NCI-H2107 treated with DMSO at 0.1 percent for 48 hours (cell line): ENCODE results near the gene SERPINA7.
"Not testable (repeated sequence)": the region's sequence is repeated elsewhere in the genome, so short reads cannot be mapped to it uniquely, and the experiment has no call there.

Source experiments
- DNase-seq: peaks from one replicate; lab custom pipeline; 2025; ENCODE audit not compliant: unreplicated experiment; lab: John Stamatoyannopoulos, UW

The SERPINA7 gene, protein sequence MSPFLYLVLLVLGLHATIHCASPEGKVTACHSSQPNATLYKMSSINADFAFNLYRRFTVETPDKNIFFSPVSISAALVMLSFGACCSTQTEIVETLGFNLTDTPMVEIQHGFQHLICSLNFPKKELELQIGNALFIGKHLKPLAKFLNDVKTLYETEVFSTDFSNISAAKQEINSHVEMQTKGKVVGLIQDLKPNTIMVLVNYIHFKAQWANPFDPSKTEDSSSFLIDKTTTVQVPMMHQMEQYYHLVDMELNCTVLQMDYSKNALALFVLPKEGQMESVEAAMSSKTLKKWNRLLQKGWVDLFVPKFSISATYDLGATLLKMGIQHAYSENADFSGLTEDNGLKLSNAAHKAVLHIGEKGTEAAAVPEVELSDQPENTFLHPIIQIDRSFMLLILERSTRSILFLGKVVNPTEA

DNA sequence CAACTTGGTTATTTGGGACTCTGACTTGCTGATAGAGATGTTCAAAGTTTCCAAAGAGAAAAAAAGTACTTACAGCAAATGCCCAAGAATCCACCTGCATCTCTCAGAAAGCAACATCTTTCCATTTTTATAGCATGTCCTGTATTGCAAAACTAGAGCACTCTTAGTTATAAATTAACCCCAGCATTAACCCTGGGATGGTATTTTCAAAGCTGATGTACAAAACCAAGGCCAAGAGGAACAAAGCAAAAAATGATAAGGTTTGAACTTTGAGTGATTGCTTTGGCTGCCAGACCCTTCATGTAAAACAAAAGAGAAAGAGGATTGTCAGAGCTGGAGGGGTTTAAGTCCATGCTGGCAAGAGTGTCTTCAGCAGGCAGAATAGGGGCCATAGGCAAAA lies at the start of gene SERPINA7:
TSS of gene SERPINA7 (minus strand) at position 103 of the 400 bp plus-strand sequence. CDS start 1,669 bp downstream, outside the sequence.
- DNase-seq: no peak

DNA sequence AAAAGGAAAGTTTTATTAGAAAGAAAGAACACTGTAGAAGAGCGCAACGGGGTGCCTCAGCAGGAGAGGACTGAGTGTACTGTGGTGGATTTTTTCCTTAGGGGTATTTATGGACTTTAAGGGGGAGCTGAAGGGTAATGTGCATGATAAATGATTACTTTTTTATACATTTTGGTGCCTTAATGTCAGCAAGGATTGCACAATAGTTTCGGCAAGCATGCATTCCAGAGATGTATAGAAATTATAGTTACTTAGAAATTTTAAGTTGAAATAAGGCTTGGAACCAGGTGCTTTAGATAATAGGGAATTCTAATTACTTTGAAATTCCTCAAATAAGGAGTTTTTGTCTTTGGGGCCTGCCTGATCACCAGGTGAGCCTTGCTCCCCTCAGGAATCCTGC lies 30.5 kb upstream of the SERPINA7 start:
- no peak for DNase-seq

DNA sequence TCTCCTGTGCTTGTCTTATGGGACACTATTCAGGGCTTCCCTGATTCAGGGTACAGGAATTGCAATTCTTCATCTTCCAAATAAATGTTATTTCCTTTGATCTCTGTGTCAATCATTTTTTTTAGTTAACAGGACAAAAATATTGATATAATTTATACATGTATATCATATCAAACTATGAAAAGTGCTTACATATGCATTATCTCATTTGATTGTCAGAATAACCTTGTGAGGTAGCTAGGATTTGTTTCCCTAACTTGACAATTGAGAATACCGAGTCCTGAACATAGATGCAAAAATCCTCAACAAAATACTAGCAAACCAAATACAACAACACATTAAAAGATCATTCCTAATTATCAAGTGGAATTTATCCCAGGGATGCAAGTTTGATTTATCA lies 11.5 kb upstream of the SERPINA7 start:
- DNase-seq: no peak

DNA sequence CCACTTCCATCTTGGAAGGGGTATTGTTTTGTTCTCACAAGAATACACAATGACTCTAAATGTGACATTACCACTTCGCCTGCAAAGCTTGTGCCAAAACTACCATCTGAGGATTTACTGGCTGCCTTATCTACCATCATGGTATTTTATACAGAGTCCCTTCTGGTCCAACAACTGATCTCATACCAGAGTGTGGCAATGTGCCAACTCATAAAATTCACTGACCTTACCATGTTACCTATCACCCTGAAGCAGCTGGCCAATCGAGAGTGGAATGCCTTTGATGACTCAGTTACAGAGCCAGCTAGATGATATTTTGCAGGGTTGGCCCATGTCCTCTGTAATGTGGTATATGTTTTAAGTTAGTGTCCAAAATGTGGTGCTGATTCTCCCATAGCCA lies 3.8 kb upstream of the SERPINA7 start:
- no peak for DNase-seq

DNA sequence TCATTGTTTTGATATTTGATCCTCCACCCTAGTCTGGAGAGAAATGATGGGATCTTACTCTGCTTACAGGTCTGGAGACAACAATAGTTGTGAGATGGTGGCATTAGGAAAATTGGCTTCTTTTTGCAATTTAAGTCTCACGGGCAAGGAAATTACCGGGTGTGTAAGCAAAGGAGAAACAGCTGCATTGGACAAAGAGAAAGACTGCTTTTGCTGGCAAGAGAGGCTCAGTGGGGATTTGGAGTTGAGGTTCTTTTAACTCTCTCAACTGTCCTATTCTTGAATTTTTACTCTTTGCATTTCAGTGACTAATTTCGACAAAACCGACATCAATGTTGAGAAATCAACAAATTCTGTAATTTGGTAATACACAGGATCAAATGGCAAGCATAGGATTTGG lies 2.3 kb upstream of the SERPINA7 start:
- DNase-seq: no peak

DNA sequence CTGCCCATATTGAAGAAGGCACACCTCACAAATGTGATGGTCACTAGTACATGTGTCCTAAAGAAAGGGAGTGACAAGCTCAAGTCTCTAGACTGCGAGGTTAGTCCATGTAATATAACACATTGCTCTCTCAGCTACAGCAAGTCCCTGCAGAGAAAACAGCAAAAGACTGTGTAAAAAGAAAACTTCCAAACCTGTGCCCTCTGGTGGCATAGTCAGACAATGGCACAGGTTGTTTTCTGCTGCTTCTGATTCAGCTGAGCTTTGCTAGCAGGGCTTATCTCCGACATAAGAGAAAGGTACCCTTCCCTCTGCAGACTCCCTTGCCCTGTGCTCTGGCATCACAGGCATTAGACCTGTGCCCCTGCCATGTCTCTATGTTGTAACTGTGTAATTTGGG lies 1.4 kb upstream of the SERPINA7 start:
- DNase-seq: no peak

DNA sequence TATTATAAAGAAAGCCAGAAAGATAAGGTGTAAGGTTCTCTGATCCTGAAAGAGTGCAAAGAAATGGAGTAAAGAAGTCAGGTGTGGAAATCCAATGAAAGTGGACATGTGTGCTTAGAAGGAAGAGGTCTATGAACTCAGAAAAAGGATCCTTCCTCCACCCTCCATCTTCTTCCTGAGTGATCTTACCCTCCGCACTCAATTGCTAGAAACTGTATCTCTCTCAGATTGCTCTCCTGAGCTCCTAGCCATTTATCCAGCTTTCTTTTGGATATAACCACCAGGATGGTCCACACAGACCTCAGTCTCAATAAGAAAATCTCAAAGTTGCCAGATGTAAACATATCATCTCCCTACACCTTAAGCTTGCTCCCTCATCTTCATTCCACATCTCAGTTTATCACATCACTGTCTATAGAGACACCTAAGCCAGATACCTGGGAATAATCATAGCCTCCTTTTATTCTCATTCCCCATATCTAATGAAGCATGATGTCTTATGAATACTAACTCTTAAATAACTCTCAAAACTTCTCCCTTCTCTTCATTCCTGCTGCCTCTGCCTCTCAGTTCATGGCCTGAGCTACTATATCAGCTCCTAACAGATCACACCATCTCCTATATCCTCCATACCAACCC lies 573 bp downstream of the SERPINA7 start:
- DNase-seq: no peak

DNA sequence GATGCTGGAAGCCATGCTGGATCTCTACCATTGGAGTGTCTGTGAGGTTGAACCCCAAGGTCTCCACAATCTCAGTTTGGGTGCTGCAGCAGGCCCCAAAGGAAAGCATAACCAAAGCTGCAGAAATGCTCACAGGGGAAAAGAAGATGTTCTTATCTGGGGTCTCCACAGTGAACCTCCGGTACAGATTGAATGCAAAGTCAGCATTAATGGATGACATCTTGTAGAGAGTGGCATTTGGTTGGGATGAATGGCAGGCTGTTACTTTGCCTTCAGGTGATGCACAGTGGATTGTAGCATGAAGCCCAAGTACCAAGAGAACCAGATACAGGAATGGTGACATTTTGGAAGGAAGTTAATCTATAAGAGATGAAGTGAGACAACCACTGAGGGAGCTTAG lies 1.8 kb downstream of the SERPINA7 start:
- no peak for DNase-seq

DNA sequence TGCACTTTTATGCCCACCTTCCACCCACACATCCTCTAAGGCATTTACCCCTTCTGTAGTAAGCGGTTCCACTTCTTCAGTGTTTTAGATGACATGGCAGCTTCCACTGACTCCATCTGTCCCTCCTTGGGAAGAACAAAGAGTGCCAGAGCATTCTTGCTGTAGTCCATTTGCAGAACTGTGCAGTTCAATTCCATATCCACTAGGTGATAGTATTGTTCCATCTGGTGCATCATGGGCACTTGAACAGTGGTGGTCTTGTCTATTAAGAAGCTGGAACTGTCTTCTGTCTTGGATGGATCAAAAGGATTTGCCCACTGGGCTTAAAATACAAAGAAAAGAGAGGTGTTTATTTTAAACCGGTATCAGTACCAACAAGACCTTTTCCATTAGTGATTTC lies 3.5 kb downstream of the SERPINA7 start:
- no peak for DNase-seq

DNA sequence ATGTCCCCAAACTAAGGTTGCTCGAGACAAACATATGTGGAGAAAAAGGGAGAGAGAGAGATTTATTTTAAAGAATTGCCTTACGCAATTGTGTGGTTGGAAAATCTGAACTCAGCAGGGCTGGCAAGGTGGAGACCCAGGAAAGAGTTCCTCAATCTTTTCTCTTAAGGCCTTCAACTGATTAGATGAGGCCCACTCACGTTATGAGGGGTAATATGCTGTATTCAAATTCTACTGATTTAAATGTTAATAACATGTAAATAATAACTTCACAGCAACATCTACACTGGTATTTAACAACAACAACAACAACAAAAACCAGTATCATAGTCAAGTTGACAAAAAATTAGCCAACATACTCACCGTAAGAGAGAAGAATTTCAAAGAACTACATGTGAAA lies 14.6 kb downstream of the SERPINA7 start:
- DNase-seq: no peak

DNA sequence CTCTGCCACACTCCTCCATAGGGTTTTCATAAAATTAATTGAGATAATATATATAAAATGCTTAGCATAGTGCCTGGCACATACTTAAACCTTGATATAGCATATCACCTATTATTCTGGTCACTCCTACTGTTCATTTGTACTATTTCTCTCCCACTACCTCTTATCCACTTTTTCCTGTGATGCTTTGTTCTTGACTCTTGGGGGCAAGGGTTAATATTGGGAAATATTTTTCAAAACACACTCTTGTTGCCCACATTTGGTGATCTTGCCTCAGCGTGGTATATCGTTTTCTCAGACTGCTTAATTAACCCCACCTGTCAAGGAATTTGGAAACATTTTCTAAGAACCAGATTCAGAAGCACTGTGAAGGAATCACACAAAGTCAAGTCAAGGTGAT lies 16.3 kb downstream of the SERPINA7 start:
- DNase-seq: no peak

DNA sequence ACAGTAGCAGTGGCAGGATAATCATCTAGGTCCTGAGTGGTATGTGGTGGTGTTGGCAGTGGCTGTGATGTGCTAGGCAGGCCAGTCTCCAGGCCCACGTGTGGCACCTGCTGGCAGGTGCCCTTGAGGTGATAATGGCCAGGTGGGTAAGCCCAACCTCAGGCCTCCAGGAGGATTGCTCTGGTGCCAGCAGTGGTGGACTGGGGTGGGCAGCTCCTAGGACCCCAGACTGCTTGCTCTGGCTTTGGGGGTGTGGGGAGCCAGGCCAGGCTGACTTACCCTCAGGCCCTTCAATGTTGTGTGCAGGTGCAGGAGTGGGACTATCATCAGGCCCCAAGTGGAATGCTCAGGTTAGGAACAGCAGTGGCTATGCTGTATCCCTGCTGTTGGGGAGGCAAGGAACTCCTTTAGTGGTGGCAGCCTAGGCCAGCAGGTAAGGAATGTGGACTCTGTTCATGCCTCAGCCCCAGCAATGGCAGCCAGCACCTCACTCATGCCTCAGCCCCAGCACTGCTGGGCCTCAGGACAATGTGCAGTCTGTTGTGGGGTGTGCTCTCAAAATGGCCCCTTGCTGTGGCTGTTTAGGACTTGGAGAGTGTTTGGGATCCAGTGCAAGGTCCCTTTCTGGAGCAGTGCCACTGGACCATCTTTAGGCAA lies 24.3 kb downstream of the SERPINA7 start:
- no peak for DNase-seq

DNA sequence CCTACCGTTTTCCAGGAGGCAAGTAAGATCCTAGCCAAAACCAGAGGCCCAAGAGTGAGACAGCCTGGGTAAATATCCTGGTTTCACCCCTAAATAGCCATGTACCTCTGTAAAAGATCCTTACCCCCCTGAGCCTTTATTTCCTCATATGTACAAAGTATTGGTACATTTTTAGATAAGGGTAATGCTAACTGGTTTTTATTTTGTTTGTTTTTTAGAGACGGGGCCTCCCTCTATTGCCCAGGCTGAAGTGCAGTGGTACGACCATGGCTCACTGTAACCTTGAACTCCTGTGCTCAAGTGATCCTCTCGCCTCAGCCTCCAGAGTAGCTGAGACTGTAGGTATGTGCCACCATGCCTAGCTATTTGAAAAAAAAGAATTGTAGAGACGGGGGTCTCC lies 29.4 kb downstream of the SERPINA7 start:
- DNase-seq: no peak

DNA sequence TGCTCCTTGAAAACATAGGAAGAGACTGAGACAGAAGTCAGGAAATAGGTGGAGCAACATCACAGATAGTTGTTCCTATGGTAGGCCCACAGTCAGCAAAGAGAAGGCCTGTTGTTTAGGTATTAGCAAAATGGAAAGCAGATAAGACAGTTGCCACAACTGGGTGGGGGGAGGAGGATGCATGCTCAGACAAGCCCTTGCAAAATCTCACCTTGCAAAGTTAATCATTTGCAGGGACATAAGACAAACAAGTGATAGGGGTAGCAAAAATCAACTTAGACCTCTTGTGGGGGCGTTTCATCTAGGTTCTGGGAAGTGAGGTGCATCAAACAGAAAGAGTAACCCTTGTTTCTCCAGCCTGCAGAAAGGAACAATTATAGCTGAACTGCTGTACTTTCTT lies 30.7 kb downstream of the SERPINA7 start:
- no peak for DNase-seq

DNA sequence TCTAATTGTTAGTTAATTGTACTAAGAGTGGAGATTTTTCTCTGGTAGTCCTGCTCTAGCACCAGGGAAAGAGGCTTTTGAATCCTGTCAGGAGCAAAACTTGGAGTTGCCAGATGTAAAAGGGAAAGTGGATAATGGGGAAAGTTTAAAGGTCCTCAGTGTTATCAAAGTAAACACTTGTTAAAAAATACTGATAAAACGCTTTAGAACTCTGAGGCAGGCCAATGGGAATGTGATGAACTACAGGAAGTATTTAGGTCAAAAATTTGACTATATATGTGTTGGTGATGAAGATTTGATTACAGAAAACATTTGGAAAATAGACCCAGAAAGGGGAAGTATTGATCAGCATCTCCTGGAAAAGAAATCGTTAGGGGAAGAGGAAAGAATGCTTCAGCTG lies 32.8 kb downstream of the SERPINA7 start:
- no peak for DNase-seq

DNA sequence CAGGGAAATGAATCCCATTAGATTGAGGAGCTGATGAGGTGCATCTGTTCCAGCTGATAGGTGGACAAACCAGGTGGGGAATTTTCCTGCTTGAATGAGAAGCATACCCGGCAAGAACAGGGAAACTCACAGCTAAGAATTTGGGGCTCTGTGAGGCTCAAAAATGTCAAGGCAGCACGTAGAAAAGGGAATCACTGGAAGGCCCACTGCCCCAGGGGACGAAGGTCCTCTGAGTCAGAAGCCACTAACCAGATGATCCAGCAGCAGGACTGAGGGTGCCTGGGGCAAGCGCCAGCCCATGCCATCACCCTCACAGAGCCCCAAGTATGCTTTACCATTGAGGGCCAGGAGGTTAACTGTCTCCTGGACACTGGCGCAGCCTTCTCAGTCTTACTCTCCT lies 37.9 kb downstream of the SERPINA7 start:
- not testable (repeated sequence) for DNase-seq

DNA sequence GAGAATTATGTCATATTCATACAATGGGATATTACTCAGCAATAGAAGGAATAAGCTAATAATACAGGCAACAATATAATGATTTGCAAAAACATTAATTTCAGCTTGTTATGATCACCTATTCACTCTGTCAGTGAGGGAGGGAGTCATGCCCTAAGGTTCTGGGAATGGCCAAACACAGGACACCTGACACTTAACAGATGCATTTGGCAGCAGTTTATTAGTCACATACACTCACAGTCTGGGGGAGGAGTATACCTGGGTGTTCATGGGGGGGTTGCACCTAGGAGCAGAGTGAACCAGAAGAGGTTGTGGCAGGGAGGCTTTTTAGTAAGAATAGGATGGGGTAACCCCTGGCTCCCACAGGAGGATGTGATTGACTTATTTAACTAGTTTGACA lies 38.3 kb downstream of the SERPINA7 start:
- DNase-seq: no peak

DNA sequence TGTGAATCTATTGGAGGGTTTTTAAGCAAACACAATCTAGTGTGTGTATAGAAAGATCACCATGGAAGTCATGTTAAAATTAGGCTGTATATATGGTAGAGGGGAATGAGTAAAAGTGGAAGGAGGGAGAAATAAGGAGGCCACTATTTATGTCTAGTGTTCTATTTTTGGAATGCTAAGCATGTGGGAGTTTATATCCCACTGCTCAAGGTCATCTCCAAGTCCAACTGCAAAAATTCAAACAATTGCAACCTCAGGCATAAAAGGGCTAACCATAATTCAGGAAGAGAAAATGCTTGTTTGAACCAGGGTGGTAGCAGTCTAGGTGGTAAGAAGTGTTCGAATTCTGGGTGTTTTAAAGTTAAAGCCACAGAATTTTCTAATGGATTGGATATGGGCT lies 39.2 kb downstream of the SERPINA7 start:
- DNase-seq: no peak

DNA sequence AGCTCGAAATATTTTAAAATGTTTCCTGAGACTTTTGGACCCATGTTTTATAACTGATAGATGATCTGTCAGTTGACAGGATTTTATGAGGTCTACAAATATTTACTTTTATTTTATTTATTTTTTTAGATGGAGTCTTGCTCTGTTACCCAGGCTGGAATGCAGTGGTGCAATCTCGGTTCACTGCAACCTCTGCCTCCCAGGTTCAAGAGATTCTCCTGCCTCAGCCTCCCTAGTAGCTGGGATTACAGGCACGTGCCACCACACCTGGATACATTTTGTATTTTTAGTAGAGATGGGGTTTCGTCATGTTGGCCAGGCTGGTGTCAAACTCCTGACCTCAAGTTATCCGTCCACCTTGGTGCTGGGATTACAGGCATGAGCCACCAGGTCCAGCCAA lies 50.0 kb downstream of the SERPINA7 start:
- not testable (repeated sequence) for DNase-seq
